ENCODE measurements around the gene DCAF11. TPM values are rescaled to one million over a fixed set of nuclear protein-coding genes. Genes with fewer than 3 reads are reported as not detected.

DCAF11 gene
- total and polyA plus RNA-seq, 2 donors (not counting 1 experiment from before 2014, with no cell fraction given): 64.5 to 96.3 TPM

- Histone ChIP-seq H3K9ac (ENCODE audit: low read length) (no peak overlapping the region), H3K4me2 (replicated peaks; ENCODE audit: low read depth, low read length, poor library complexity, severe bottlenecking) (peak overlapping the region; percentile 77), H4K20me1 (ENCODE audit: control insufficient read depth, insufficient read depth, low read length, poor library complexity, severe bottlenecking) (peaks cover 34% of the 10 kb centered on the region), H3K9me3 (ENCODE audit: control extremely low read depth in 1 of 3, control insufficient read depth in 2 of 3, insufficient read depth in 1 of 3, low read length in 2 of 3) (no peaks in the 10 kb centered on the region), H2AFZ (ENCODE audit: insufficient read depth, low read depth, low read length, poor library complexity, severe bottlenecking) (no peak overlapping the region), H3K36me3 (replicated peaks in 1 of 2; ENCODE audit: control extremely low read depth in 1 of 2, control insufficient read depth in 1 of 2, extremely low read depth in 1 of 2, insufficient read depth in 2 of 2, low read length in 1 of 2) (peaks cover 4 to 68% of the 10 kb centered on the region in 2 experiments), H3K27ac (ENCODE audit: low read length in 2 of 2) (peak overlapping the region; percentile 85 to 88), H3K4me1 (ENCODE audit: control insufficient read depth in 2 of 2, insufficient read depth in 2 of 2, low read length in 2 of 2) (peaks cover 29 to 39% of the 10 kb centered on the region in 2 donors), H3K4me3 (ENCODE audit: control extremely low read depth in 1 of 5, extremely low read depth in 1 of 5, insufficient read depth in 1 of 5, low read depth in 2 of 5, low read length in 4 of 5) (no peak overlapping the region), H3K79me2 (ENCODE audit: control insufficient read depth, insufficient read depth, low read length) (peaks cover 50% of the 10 kb centered on the region), H3K27me3 (replicated peaks in 1 of 4; ENCODE audit: control extremely low read depth in 1 of 4, control insufficient read depth in 3 of 4, insufficient read depth in 4 of 4, low read length in 3 of 4) (no peaks in the 10 kb centered on the region)
- peak overlapping the region; percentile 39 for H3K4me3 Mint-ChIP-seq
- no peak for ATAC-seq (ENCODE audit: low read depth)
- WGBS (ENCODE audit: insufficient coverage): 100% methylated on average over 7 of the region's 11 CpGs
- TF ChIP-seq EZH2 (IDR thresholded peaks at IDR 0.05; ENCODE audit: borderline replicate concordance, insufficient read depth, low read depth, low read length, poor library complexity, severe bottlenecking): no peak
- TF ChIP-seq, protein P1, sequence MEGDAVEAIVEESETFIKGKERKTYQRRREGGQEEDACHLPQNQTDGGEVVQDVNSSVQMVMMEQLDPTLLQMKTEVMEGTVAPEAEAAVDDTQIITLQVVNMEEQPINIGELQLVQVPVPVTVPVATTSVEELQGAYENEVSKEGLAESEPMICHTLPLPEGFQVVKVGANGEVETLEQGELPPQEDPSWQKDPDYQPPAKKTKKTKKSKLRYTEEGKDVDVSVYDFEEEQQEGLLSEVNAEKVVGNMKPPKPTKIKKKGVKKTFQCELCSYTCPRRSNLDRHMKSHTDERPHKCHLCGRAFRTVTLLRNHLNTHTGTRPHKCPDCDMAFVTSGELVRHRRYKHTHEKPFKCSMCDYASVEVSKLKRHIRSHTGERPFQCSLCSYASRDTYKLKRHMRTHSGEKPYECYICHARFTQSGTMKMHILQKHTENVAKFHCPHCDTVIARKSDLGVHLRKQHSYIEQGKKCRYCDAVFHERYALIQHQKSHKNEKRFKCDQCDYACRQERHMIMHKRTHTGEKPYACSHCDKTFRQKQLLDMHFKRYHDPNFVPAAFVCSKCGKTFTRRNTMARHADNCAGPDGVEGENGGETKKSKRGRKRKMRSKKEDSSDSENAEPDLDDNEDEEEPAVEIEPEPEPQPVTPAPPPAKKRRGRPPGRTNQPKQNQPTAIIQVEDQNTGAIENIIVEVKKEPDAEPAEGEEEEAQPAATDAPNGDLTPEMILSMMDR (IDR thresholded peaks at IDR 0.05): no peak
- H3K27me3 Mint-ChIP-seq: no peaks in the 10 kb centered on the region
- ChIA-PET CTCF (interaction anchor here (0.7 to 3.8 kb wide), 29 partner anchors 7 to 528 kb away, joined by 3 to 63 read pairs (median 9); partner anchors contain the start of genes CHMP4A, CIDEB, DCAF11 and EMC9), POLR2A (interaction anchor here (0.6 to 3.8 kb wide), 9 partner anchors 14 to 63 kb away, joined by 4 to 35 read pairs (median 8); partner anchors contain the start of genes CHMP4A, DCAF11, IPO4 and NRL)
- peaks cover 38% of the 10 kb centered on the region for H3K4me1 Mint-ChIP-seq
- intact Hi-C loops (cut with micrococcal nuclease): loop anchor here (5.0 kb wide), 1 partner anchor 72 kb away; the partner anchor contains the start of genes GMPR2 and NEDD8
- peak overlapping the region; percentile 89 for H3K27ac Mint-ChIP-seq
- DNase-seq: no peak
- no peaks in the 10 kb centered on the region for H3K9me3 Mint-ChIP-seq (ENCODE audit: insufficient read depth)
Measured at GRCh38 chr14:24159777-24160498, 45.4 kb downstream of the DCAF11 start.

GRCh38 chr14:24160499-24160849, 45.9 kb downstream of the DCAF11 start:
- POLR2A ChIA-PET: interaction anchor here (0.7 to 3.8 kb wide), 14 partner anchors 9 to 62 kb away, joined by 3 to 35 read pairs (median 7); partner anchors contain the start of genes CHMP4A, DCAF11, EMC9 and IPO4
- H2AFZ ChIP-seq (ENCODE audit: insufficient read depth, low read depth, low read length, poor library complexity, severe bottlenecking): peak overlapping the region; percentile 60
- H3K27ac Mint-ChIP-seq: peak overlapping the region; percentile 99
- H3K36me3 ChIP-seq (replicated peaks in 1 of 2; ENCODE audit: control extremely low read depth in 1 of 2, control insufficient read depth in 1 of 2, extremely low read depth in 1 of 2, insufficient read depth in 2 of 2, low read length in 1 of 2): peaks cover 6 to 68% of the 10 kb centered on the region in 2 experiments
- peaks cover 29 to 39% of the 10 kb centered on the region in 2 donors for H3K4me1 ChIP-seq (ENCODE audit: control insufficient read depth in 2 of 2, insufficient read depth in 2 of 2, low read length in 2 of 2)
- H3K9ac ChIP-seq (ENCODE audit: low read length): no peak overlapping the region
- WGBS (ENCODE audit: insufficient coverage): 100% methylated on average over 2 of the region's 4 CpGs
- H3K27me3 Mint-ChIP-seq: no peaks in the 10 kb centered on the region
- TF ChIP-seq, protein P1 (IDR thresholded peaks at IDR 0.05): no peak
- no peak for TF ChIP-seq EZH2 (IDR thresholded peaks at IDR 0.05; ENCODE audit: borderline replicate concordance, insufficient read depth, low read depth, low read length, poor library complexity, severe bottlenecking)
- peaks cover 39% of the 10 kb centered on the region for H4K20me1 ChIP-seq (ENCODE audit: control insufficient read depth, insufficient read depth, low read length, poor library complexity, severe bottlenecking)
- H3K27ac ChIP-seq (ENCODE audit: low read length in 2 of 2): peak overlapping the region; percentile 85 to 88
- H3K4me1 Mint-ChIP-seq: peaks cover 42% of the 10 kb centered on the region
- no peaks in the 10 kb centered on the region for H3K27me3 ChIP-seq (replicated peaks in 1 of 4; ENCODE audit: control extremely low read depth in 1 of 4, control insufficient read depth in 3 of 4, insufficient read depth in 4 of 4, low read length in 3 of 4)
- H3K4me3 Mint-ChIP-seq: peak overlapping the region; percentile 39
- intact Hi-C loops (cut with micrococcal nuclease): loop anchor here (5.0 kb wide), 1 partner anchor 72 kb away; the partner anchor contains the start of genes GMPR2 and NEDD8
- H3K9me3 Mint-ChIP-seq (ENCODE audit: insufficient read depth): no peaks in the 10 kb centered on the region
- CTCF ChIA-PET: interaction anchor here (0.7 to 3.8 kb wide), 33 partner anchors 8 to 529 kb away, joined by 3 to 63 read pairs (median 9); partner anchors contain the start of genes CHMP4A, CIDEB, DCAF11 and EMC9
- H3K4me3 ChIP-seq (ENCODE audit: control extremely low read depth in 1 of 5, extremely low read depth in 1 of 5, insufficient read depth in 1 of 5, low read depth in 2 of 5, low read length in 4 of 5): no peak overlapping the region
- H3K9me3 ChIP-seq (ENCODE audit: control extremely low read depth in 1 of 3, control insufficient read depth in 2 of 3, insufficient read depth in 1 of 3, low read length in 2 of 3): no peaks in the 10 kb centered on the region
- ATAC-seq (ENCODE audit: low read depth) (no peak), DNase-seq (no peak)
- H3K79me2 ChIP-seq (ENCODE audit: control insufficient read depth, insufficient read depth, low read length): peaks cover 45% of the 10 kb centered on the region
- H3K4me2 ChIP-seq (replicated peaks; ENCODE audit: low read depth, low read length, poor library complexity, severe bottlenecking): peak overlapping the region; percentile 77
